ENCODE results near the gene EPB41L4B. TPM values are rescaled to one million over a fixed set of nuclear protein-coding genes. Genes with fewer than 3 reads are reported as not detected.

EPB41L4B gene
- total and polyA plus RNA-seq, 2 of the 13 experiments (the other 11 are each of a cell fraction or from before 2014, with no cell fraction given) = 17.6 to 22.1 TPM

DNA sequence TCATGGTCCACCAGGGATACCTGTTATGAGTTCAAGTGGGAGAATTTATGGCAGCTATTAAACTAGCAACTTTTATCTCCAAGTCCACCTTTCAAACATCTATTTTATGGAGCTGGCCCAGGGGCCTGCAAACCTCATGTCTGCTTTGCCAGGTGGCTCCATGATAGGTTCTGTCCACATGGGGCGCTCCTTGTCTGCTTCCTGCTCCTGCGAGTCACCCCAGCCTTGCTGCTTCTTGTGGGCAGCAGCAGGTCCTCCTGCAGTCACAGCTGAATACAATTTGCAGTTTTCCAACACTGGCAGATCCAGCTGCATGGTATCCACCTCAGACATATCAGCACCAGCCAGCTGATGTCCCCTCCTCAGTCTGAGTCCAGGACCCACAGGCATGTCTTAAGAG is 114.2 kb downstream of the EPB41L4B start:
- DNase-seq (ENCODE audit: low spot score) (peak; percentile 7), ATAC-seq (no peak), FAIRE-seq (no peak)
- Histone ChIP-seq H3K4me1 (ENCODE audit: insufficient read depth, low read length) (peaks cover 6% of the 10 kb centered on the region; the same call in 1 of the 2 replicates), H3K36me3 (replicated peaks in 1 of 2; ENCODE audit: control insufficient read depth in 1 of 2, insufficient read depth in 2 of 2, low read length in 2 of 2) (no peaks in the 10 kb centered on the region), H3K79me2 (ENCODE audit: insufficient read depth, low read length) (no peaks in the 10 kb centered on the region), H4K20me1 (ENCODE audit: insufficient read depth, low read length) (no peaks in the 10 kb centered on the region), H3K27ac (ENCODE audit: extremely low read length, insufficient read depth, low read length) (no peak overlapping the region), H2AFZ (ENCODE audit: low read length) (no peak overlapping the region), H3K9ac (ENCODE audit: insufficient read depth, low read depth, low read length) (no peak overlapping the region), H3K27me3 (ENCODE audit: control insufficient read depth in 1 of 2, insufficient read depth in 2 of 2, low read length in 2 of 2) (no peaks in the 10 kb centered on the region), H3K4me3 (replicated peaks in 1 of 3; ENCODE audit: insufficient read depth in 1 of 3, low read depth in 2 of 3, low read length in 3 of 3) (no peak overlapping the region), H3K4me2 (ENCODE audit: low read depth, low read length) (no peak overlapping the region), H3K9me3 (ENCODE audit: low read length) (0 out of 2 replicates have a peak, but pooled peaks cover 5% of the 10 kb centered on the region)
- ChIA-PET CTCF (ENCODE audit: low intra/inter-chr PET ratio, low total read pairs) (no interaction called here), POLR2A (no interaction called here)
- intact Hi-C loops (cut with micrococcal nuclease; ENCODE audit: unreplicated experiment) (no loop called here), in situ Hi-C loops (cut with HindIII; ENCODE audit: extremely low pct_ligation_motif_present, low pct_unique_long_range_greater_than_20kb) (no loop called here)
- BruUV-seq (replicated peaks) = no TSS peak
- 58% methylated on average over 2 of the region's 2 CpGs for WGBS (ENCODE audit: low lambda C conversion rate)
- TF ChIP-seq ZNF142 (CRISPR knock-in tag; IDR thresholded peaks at IDR 0.05) = no peak
- no peak for TF ChIP-seq ETV5 (CRISPR knock-in tag; IDR thresholded peaks at IDR 0.05; ENCODE audit: borderline replicate concordance)
- TF ChIP-seq MXD1 (CRISPR knock-in tag; IDR thresholded peaks at IDR 0.05) = no peak
- no peak for TF ChIP-seq ZFP1 (CRISPR knock-in tag; IDR thresholded peaks at IDR 0.05)
- TF ChIP-seq ZGPAT (CRISPR knock-in tag; IDR thresholded peaks at IDR 0.05) = no peak
- TF ChIP-seq TMF1 (CRISPR knock-in tag; IDR thresholded peaks at IDR 0.05; ENCODE audit: low read depth) = no peak
- TF ChIP-seq ZNF570 (CRISPR knock-in tag; IDR thresholded peaks at IDR 0.05; ENCODE audit: borderline replicate concordance) = no peak
- TF ChIP-seq ZNF343 (CRISPR knock-in tag; IDR thresholded peaks at IDR 0.05) = peak; percentile 100
- TF ChIP-seq STAG1 (CRISPR knock-in tag; IDR thresholded peaks at IDR 0.05) = 0 out of 2 replicates have a peak, but pooled peaks have one; percentile 21
- TF ChIP-seq LRRFIP1 (CRISPR knock-in tag; conservative IDR thresholded peaks at IDR 0.05) = no peak
- TF ChIP-seq FOXC1 (CRISPR knock-in tag; IDR thresholded peaks at IDR 0.05; ENCODE audit: borderline replicate concordance) = no peak
- TF ChIP-seq KMT2B (CRISPR knock-in tag; IDR thresholded peaks at IDR 0.05) = no peak
- TF ChIP-seq TOE1 (CRISPR knock-in tag; IDR thresholded peaks at IDR 0.05) = no peak
- TF ChIP-seq ZNF354B (CRISPR knock-in tag; IDR thresholded peaks at IDR 0.05) = no peak

All from HepG2 (cell line).